Nephron progenitor cell (in vitro differentiated cells): ENCODE data around the gene DEFB126.
"Not testable (repeated sequence)": the region's sequence is repeated elsewhere in the genome, so short reads cannot be mapped to it uniquely, and the experiment has no call there.

Experiments used
- DNase-seq: peaks from one replicate; pipeline ENCODE4 v3.0.0; 2021
- H3K27ac Mint-ChIP-seq: 2 replicates; pipeline ENCODE4 v1.8.0; 2021; ENCODE audit warnings: mild to moderate bottlenecking, moderate library complexity, mixed read lengths
- H3K27me3 Mint-ChIP-seq: 2 replicates; pipeline ENCODE4 v1.8.0; 2021; ENCODE audit warnings: mild to moderate bottlenecking, low read depth, mixed read lengths; ENCODE audit not compliant: poor library complexity
- H3K36me3 Mint-ChIP-seq: 2 replicates; pipeline ENCODE4 v1.8.0; 2021; ENCODE audit warnings: low read depth, mixed read lengths
- H3K4me1 Mint-ChIP-seq: 2 replicates; pipeline ENCODE4 v1.8.0; 2021; ENCODE audit warnings: mixed read lengths
- H3K4me3 Mint-ChIP-seq: 2 replicates; pipeline ENCODE4 v1.8.0; 2021; ENCODE audit warnings: mild to moderate bottlenecking, moderate library complexity, mixed read lengths
- H3K9me3 Mint-ChIP-seq: 2 replicates; pipeline ENCODE4 v1.8.0; 2021; ENCODE audit warnings: mild to moderate bottlenecking, moderate library complexity, mixed read lengths
- CTCF ChIP-seq: fragments of 200-600 bp; sonication (generic); IDR thresholded peaks from 2 replicates; pipeline ENCODE4 v1.5.0; 2021; ENCODE audit warnings: antibody characterized with exemption

Gene DEFB126

GRCh38 chr20:142290-142689 is at the start of gene DEFB126:
TSS of gene DEFB126 (plus strand) at chr20:142590. CDS start at chr20:142629, 39 bp downstream.
- DNase-seq = no peak

GRCh38 chr20:93641-94040 is 48.7 kb upstream of the DEFB126 start:
- H3K27ac Mint-ChIP-seq = no peak overlapping the region
- peaks cover 34% of the 10 kb centered on the region for H3K9me3 Mint-ChIP-seq
- TF ChIP-seq CTCF = no peak
- DNase-seq = no peak
- no peak overlapping the region for H3K4me3 Mint-ChIP-seq
- no peaks in the 10 kb centered on the region for H3K36me3 Mint-ChIP-seq
- no peaks in the 10 kb centered on the region for H3K4me1 Mint-ChIP-seq
- peaks cover 41% of the 10 kb centered on the region for H3K27me3 Mint-ChIP-seq

More at GRCh38 chr20:142290-142689, at the start of gene DEFB126:
- TF ChIP-seq CTCF = no peak
- Mint-ChIP-seq H3K27ac (no peak within 1 kb of the TSS), H3K4me1 (no peaks in the 10 kb centered on the region), H3K36me3 (no peaks in the 10 kb centered on the region), H3K27me3 (peaks cover 74% of the 10 kb centered on the region), H3K4me3 (no peak within 1 kb of the TSS), H3K9me3 (peaks cover 11% of the 10 kb centered on the region)

GRCh38 chr20:95215-95614 is 47.2 kb upstream of the DEFB126 start:
- Mint-ChIP-seq H3K4me3 (no peak overlapping the region), H3K27ac (no peak overlapping the region), H3K36me3 (no peaks in the 10 kb centered on the region), H3K4me1 (no peaks in the 10 kb centered on the region), H3K27me3 (peaks cover 49% of the 10 kb centered on the region), H3K9me3 (peaks cover 34% of the 10 kb centered on the region)
- DNase-seq = no peak
- no peak for TF ChIP-seq CTCF

- not testable (repeated sequence) for H3K4me1 Mint-ChIP-seq, H3K4me3 Mint-ChIP-seq, DNase-seq, H3K27ac Mint-ChIP-seq, H3K36me3 Mint-ChIP-seq
- Mint-ChIP-seq H3K27me3 (peaks cover 49% of the 10 kb centered on the region), H3K9me3 (peaks cover 32% of the 10 kb centered on the region)
Measured at GRCh38 chr20:97691-98090, 44.7 kb upstream of the DEFB126 start.

GRCh38 chr20:101975-102374 is 40.4 kb upstream of the DEFB126 start:
- peaks cover 62% of the 10 kb centered on the region for H3K27me3 Mint-ChIP-seq
- H3K4me1 Mint-ChIP-seq = no peaks in the 10 kb centered on the region
- H3K36me3 Mint-ChIP-seq = no peaks in the 10 kb centered on the region
- DNase-seq = no peak
- no peak for TF ChIP-seq CTCF
- H3K27ac Mint-ChIP-seq = no peak overlapping the region
- H3K4me3 Mint-ChIP-seq = no peak overlapping the region
- H3K9me3 Mint-ChIP-seq = peaks cover 5% of the 10 kb centered on the region

- Mint-ChIP-seq H3K27me3 (peaks cover 74% of the 10 kb centered on the region), H3K4me1 (no peaks in the 10 kb centered on the region), H3K9me3 (no peaks in the 10 kb centered on the region), H3K4me3 (no peak overlapping the region), H3K36me3 (no peaks in the 10 kb centered on the region), H3K27ac (no peak overlapping the region)
- TF ChIP-seq CTCF = no peak
- DNase-seq = no peak
Measured at GRCh38 chr20:103456-103855, 38.9 kb upstream of the DEFB126 start.
